Right lobe of liver (tissue), 6 donors: Measurements from ENCODE around the gene SMIM35. TPM values are rescaled to one million over a fixed set of nuclear protein-coding genes. Genes with fewer than 3 reads are reported as not detected.
A peak's percentile ranks its signal among the peaks of the same experiment; 100 is the strongest.

Experiments
- ATAC-seq, 4 donors: fragments of 200-7000 bp; cut with Tn5 transposase; one replicate each; pipeline ENCODE4 v1.9.1; 2020; ENCODE audit warnings: mild to moderate bottlenecking in 4 of 4, moderate library complexity in 4 of 4
- DNase-seq, 3 donors: peaks; one replicate each; pipeline ENCODE4 v3.0.0-alpha.2; 2020
- H3K27ac ChIP-seq, 3 donors: fragments of 200-600 bp; one replicate each; pipeline ENCODE4 v1.8.0; 2022
- H3K27me3 ChIP-seq, 2 donors: fragments of 200-600 bp; one replicate each; pipeline ENCODE4 v1.8.0; 2022
- H3K36me3 ChIP-seq, 4 donors: fragments of 200-600 bp; sonication (generic) in 1 of 4; one replicate each; pipeline versions ENCODE4 v1.5.1 to v1.8.0; 2017 to 2022; ENCODE audit warnings: control low read depth in 1 of 4
- H3K4me1 ChIP-seq, 4 donors: fragments of 200-600 bp; sonication (generic) in 1 of 4; one replicate each; pipeline versions ENCODE4 v1.5.1 to v1.8.0; 2017 to 2022; ENCODE audit warnings: control low read depth in 1 of 4
- H3K4me3 ChIP-seq, 3 donors: fragments of 200-600 bp; one replicate each; pipeline ENCODE4 v1.8.0; 2022
- H3K9me3 ChIP-seq, 4 donors: fragments of 200-600 bp; sonication (generic) in 1 of 4; one replicate each; pipeline versions ENCODE4 v1.5.1 to v1.8.0; 2017 to 2022; ENCODE audit warnings: control low read depth in 1 of 4
- POLR2A ChIP-seq: fragments of 450-650 bp; IDR thresholded peaks from one replicate; pipeline ENCODE4 v1.6.1; 2017; ENCODE audit warnings: antibody characterized with exemption, mild to moderate bottlenecking
- WGBS: methylation state at CpG from one replicate; pipeline ENCODE4 v1.1.6; 2018; ENCODE audit warnings: low coverage, low lambda C conversion rate; ENCODE audit not compliant: insufficient coverage; ENCODE audit errors: missing lambda C conversion rate; 5-methylcytosine and 5-hydroxymethylcytosine counted together
- intact Hi-C, 2 donors: fragments of 100-400 bp; cut with DNase I; formaldehyde crosslinking; loops; one replicate each; pipeline versions ENCODE4 v1.11.2 to v1.14.1; 2022
- total RNA-seq, 6 experiments: library from RNA; depleted of rRNA in 2 of 6; stranded (reverse); fragments of >200 nt in 2 of 6; fragmentation: NEBNext Ultra II Directional in 3 of 6; extraction: Animal tissue kit (Norgen Biotek cat#: 25700) in 3 of 6; gene quantifications; one replicate each; pipeline versions ENCODE4 v1.1.0 to v1.2.4, GENCODE V29; 2016 to 2023
- TF ChIP-seq, protein P1 (sequence below), 4 donors: fragments of 200-600 bp in 3 of 4; fragments of 450-650 bp in 1 of 4; IDR thresholded peaks; one replicate each; pipeline versions ENCODE4 v1.5.1 to v1.8.0; 2016 to 2022; ENCODE audit warnings: antibody characterized with exemption in 4 of 4, mild to moderate bottlenecking in 2 of 4
- donor health status: DM: no; HTN: yes; CAD: no.
- donor health status: DM: no; HTN: no; CAD: no.
- donor health status: DM: no; HTN: no; CAD: no.
- donor health status: DM: no; HTN: yes; CAD: no.
- donor health status: DM: no; HTN: yes; CAD: no.

Gene SMIM35
- total RNA-seq, 6 experiments from 2014 or later = not detected

DNA sequence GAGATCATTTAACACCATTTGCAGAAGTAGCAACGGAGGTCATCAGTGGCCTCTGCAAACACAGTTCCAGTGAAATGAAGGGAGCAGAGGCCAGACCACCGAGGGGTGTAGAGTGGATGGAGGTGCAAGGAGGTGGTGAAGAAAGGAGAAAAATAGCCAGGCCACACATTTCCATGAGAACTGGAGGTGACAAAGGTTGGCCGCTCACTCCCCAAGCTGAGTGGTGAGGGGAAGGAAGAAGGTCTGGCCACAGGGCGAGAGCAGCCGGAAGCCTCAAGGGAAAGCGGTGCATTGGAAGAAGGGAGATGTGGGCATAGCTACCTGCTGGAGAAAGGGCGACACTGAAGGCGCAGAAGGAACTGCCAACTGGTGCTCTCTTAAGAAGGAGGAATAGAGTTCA lies 30.0 kb downstream of the SMIM35 start:
- DNase-seq (peak in 1 of 3 donors; percentile 31), ATAC-seq (no peak)
- Histone ChIP-seq H3K27ac (no peak overlapping the region), H3K4me3 (no peak overlapping the region), H3K9me3 (no peaks in the 10 kb centered on the region), H3K27me3 (no peaks in the 10 kb centered on the region), H3K36me3 (no peaks in the 10 kb centered on the region), H3K4me1 (no peaks in the 10 kb centered on the region)
- no peak for TF ChIP-seq POLR2A
- TF ChIP-seq, protein P1, sequence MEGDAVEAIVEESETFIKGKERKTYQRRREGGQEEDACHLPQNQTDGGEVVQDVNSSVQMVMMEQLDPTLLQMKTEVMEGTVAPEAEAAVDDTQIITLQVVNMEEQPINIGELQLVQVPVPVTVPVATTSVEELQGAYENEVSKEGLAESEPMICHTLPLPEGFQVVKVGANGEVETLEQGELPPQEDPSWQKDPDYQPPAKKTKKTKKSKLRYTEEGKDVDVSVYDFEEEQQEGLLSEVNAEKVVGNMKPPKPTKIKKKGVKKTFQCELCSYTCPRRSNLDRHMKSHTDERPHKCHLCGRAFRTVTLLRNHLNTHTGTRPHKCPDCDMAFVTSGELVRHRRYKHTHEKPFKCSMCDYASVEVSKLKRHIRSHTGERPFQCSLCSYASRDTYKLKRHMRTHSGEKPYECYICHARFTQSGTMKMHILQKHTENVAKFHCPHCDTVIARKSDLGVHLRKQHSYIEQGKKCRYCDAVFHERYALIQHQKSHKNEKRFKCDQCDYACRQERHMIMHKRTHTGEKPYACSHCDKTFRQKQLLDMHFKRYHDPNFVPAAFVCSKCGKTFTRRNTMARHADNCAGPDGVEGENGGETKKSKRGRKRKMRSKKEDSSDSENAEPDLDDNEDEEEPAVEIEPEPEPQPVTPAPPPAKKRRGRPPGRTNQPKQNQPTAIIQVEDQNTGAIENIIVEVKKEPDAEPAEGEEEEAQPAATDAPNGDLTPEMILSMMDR (IDR thresholded peaks at IDR 0.05) = no peak
- WGBS = 67% methylated on average over 8 of the region's 8 CpGs
- intact Hi-C loops = no loop called here

DNA sequence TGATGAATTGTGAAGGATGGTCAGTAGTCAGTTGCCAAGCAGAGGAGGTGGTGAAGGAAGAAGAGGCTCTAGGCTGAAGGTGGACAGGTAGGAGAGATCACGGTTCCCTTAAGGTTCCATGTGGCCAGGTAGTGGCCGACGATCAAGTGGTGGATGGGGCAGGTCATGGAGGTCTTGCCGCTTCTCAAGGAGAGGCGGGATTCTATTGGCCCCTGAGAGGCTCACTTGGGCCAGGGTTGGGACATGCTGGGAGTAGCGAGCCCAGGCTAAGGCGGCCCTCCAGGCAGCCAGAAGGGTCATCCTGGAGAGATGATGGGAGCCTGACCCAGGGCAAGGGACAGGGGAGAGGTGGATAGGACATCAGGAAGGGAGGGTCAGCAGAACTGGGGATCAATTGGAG lies 30.8 kb downstream of the SMIM35 start:
- Histone ChIP-seq H3K36me3 (no peaks in the 10 kb centered on the region), H3K27ac (no peak overlapping the region), H3K9me3 (no peaks in the 10 kb centered on the region), H3K4me1 (no peaks in the 10 kb centered on the region), H3K27me3 (no peaks in the 10 kb centered on the region), H3K4me3 (no peak overlapping the region)
- intact Hi-C loops = no loop called here
- ATAC-seq = no peak
- WGBS = 88% methylated on average over 7 of the region's 7 CpGs
- TF ChIP-seq, protein P1 (IDR thresholded peaks at IDR 0.05) = no peak
- TF ChIP-seq POLR2A = no peak
- peak in 1 of 3 donors; percentile 28 for DNase-seq

DNA sequence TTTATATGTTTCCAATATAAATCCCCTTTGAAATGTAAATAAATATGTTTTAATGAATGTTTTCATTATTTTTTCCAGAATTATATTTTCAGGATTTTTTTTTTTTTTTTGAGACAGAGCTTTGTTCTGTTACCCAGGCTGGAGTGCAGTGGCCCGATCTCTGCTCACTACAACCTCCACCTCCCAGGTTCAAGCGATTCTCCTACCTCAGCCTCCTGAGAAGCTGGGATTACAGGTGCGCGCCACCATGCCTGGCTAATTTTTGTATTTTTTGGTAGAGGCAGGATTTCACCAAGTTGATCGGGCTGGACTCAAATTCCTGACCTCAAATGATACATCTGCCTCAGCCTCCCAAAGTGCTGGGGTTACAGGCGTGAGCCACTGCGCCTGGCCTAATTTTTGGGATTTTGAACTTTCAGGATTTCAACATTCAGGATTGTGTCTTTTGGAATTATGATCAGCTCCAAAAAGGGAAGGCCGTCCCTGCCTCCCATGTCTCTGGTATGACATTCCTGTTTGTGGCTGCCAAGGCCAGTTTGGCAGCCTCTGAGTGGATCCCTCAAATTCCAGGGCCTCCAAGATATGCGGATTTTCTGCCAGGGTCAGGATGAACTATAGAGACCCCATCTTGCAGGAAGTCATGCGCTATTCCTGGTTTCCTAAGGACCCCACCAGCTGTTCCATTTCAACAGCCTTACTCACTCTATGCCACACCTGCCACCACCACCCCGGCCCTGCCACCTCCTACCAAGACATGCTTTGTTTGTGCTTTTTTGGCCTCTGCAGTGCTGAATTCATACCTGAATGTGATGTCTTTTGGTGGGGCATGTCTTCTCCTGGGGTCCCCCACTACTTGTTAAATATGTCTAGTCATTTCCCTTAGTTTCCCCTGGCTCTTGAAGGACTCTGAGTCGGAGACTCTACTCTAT lies 31.8 kb downstream of the SMIM35 start:
- no peaks in the 10 kb centered on the region for H3K4me1 ChIP-seq
- no peak overlapping the region for H3K27ac ChIP-seq
- no peaks in the 10 kb centered on the region for H3K27me3 ChIP-seq
- DNase-seq (peak in 1 of 3 donors; percentile 23), ATAC-seq (no peak)
- no peaks in the 10 kb centered on the region for H3K9me3 ChIP-seq
- 84% methylated on average over 6 of the region's 12 CpGs for WGBS
- TF ChIP-seq, protein P1 (IDR thresholded peaks at IDR 0.05) = no peak
- no peaks in the 10 kb centered on the region for H3K36me3 ChIP-seq
- no peak overlapping the region for H3K4me3 ChIP-seq
- intact Hi-C loops = loop anchor here (5.0 kb wide), 1 partner anchor 213 kb away; no protein-coding TSS in a partner anchor

DNA sequence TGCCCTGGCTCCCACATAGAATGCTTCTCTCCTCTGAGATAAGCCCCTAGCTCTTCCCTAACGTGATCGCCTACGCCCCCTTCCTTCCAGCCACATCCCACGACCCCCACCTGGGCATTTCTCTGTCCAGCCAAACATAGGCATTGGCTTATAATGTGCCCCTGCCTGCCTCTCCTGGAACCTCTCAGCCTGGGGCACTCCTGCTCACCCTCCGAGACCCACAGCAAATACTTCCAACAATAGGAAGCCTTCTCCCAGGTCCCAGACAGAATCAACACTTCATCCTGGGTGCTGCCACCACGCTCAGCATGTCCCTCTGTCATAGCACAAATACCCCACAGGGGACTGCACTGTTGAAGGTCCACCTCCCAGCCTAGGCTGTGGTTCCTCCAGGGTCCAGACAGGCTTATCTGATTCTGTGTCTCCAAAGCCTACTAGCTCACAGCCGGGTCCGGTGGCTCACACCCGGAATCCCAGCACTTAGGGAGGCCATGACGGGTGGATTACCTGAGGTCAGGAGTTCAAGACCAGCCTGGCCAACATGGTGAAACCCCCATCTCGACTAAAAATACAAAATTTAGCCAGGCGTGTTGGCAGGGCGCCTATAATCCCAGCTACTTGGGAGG lies 34.1 kb downstream of the SMIM35 start:
- Histone ChIP-seq H3K27ac (no peak overlapping the region), H3K27me3 (no peaks in the 10 kb centered on the region), H3K4me3 (no peak overlapping the region), H3K4me1 (no peaks in the 10 kb centered on the region), H3K9me3 (no peaks in the 10 kb centered on the region), H3K36me3 (no peaks in the 10 kb centered on the region)
- ATAC-seq (no peak), DNase-seq (peak in 1 of 3 donors; percentile 32)
- TF ChIP-seq, protein P1 (IDR thresholded peaks at IDR 0.05) = no peak
- TF ChIP-seq POLR2A = no peak
- WGBS = 64% methylated on average over 5 of the region's 13 CpGs
- intact Hi-C loops = loop anchor here (5.0 kb wide), 1 partner anchor 210 kb away; no protein-coding TSS in a partner anchor
